ENCODE measurements around the gene FITM1. TPM values are rescaled to one million over a fixed set of nuclear protein-coding genes. Genes with fewer than 3 reads are reported as not detected.

FITM1 gene
- total RNA-seq, 1 donor from 2014 or later: 0.27 TPM

GRCh38 chr14:24149302-24149969, 19.0 kb downstream of the FITM1 start:
- peaks cover 13% of the 10 kb centered on the region for H3K36me3 Mint-ChIP-seq (ENCODE audit: low read depth)
- peaks cover 29% of the 10 kb centered on the region for H3K4me1 Mint-ChIP-seq (ENCODE audit: low read depth)
- H3K4me3 Mint-ChIP-seq (ENCODE audit: unreplicated experiment): no peak overlapping the region
- TF ChIP-seq CTCF (IDR thresholded peaks at IDR 0.05): no peak
- no peaks in the 10 kb centered on the region for H3K27me3 Mint-ChIP-seq (ENCODE audit: low read depth)
- no peak overlapping the region for H3K27ac Mint-ChIP-seq (ENCODE audit: unreplicated experiment)
- H3K9me3 Mint-ChIP-seq (ENCODE audit: low read depth): no peaks in the 10 kb centered on the region
- DNase-seq (ENCODE audit: low spot score): peak; percentile 79

- H3K36me3 Mint-ChIP-seq (ENCODE audit: low read depth): peaks cover 13% of the 10 kb centered on the region
- H3K4me3 Mint-ChIP-seq (ENCODE audit: unreplicated experiment): no peak overlapping the region
- no peaks in the 10 kb centered on the region for H3K9me3 Mint-ChIP-seq (ENCODE audit: low read depth)
- DNase-seq (ENCODE audit: low spot score): peak; percentile 83
- no peaks in the 10 kb centered on the region for H3K27me3 Mint-ChIP-seq (ENCODE audit: low read depth)
- no peak overlapping the region for H3K27ac Mint-ChIP-seq (ENCODE audit: unreplicated experiment)
- no peak for TF ChIP-seq CTCF (IDR thresholded peaks at IDR 0.05)
- peaks cover 29% of the 10 kb centered on the region for H3K4me1 Mint-ChIP-seq (ENCODE audit: low read depth)
These were observed 19.6 kb downstream of the FITM1 start for GRCh38 chr14:24150061-24150460.

GRCh38 chr14:24150567-24150966, 20.1 kb downstream of the FITM1 start:
- Mint-ChIP-seq H3K27me3 (ENCODE audit: low read depth) (no peaks in the 10 kb centered on the region), H3K9me3 (ENCODE audit: low read depth) (no peaks in the 10 kb centered on the region), H3K27ac (ENCODE audit: unreplicated experiment) (no peak overlapping the region), H3K4me1 (ENCODE audit: low read depth) (peaks cover 26% of the 10 kb centered on the region), H3K4me3 (ENCODE audit: unreplicated experiment) (no peak overlapping the region), H3K36me3 (ENCODE audit: low read depth) (peaks cover 16% of the 10 kb centered on the region)
- peak; percentile 76 for DNase-seq (ENCODE audit: low spot score)
- TF ChIP-seq CTCF (IDR thresholded peaks at IDR 0.05): no peak

GRCh38 chr14:24150993-24151392, 20.5 kb downstream of the FITM1 start:
- Mint-ChIP-seq H3K4me1 (ENCODE audit: low read depth) (peaks cover 21% of the 10 kb centered on the region), H3K27ac (ENCODE audit: unreplicated experiment) (no peak overlapping the region), H3K4me3 (ENCODE audit: unreplicated experiment) (no peak overlapping the region), H3K9me3 (ENCODE audit: low read depth) (no peaks in the 10 kb centered on the region), H3K36me3 (ENCODE audit: low read depth) (peaks cover 19% of the 10 kb centered on the region), H3K27me3 (ENCODE audit: low read depth) (no peaks in the 10 kb centered on the region)
- DNase-seq (ENCODE audit: low spot score): peak; percentile 79
- TF ChIP-seq CTCF (IDR thresholded peaks at IDR 0.05): no peak

- H3K4me3 Mint-ChIP-seq (ENCODE audit: unreplicated experiment): no peak overlapping the region
- peaks cover 20% of the 10 kb centered on the region for H3K36me3 Mint-ChIP-seq (ENCODE audit: low read depth)
- no peak overlapping the region for H3K27ac Mint-ChIP-seq (ENCODE audit: unreplicated experiment)
- no peaks in the 10 kb centered on the region for H3K27me3 Mint-ChIP-seq (ENCODE audit: low read depth)
- H3K4me1 Mint-ChIP-seq (ENCODE audit: low read depth): peaks cover 17% of the 10 kb centered on the region
- H3K9me3 Mint-ChIP-seq (ENCODE audit: low read depth): no peaks in the 10 kb centered on the region
- no peak for TF ChIP-seq CTCF (IDR thresholded peaks at IDR 0.05)
- DNase-seq (ENCODE audit: low spot score): peak; percentile 82
These were observed 21.1 kb downstream of the FITM1 start for GRCh38 chr14:24151404-24152080.

All from chondrocyte (in vitro differentiated cells).